Measurements from ENCODE around the gene B4GALT2. TPM values are rescaled to one million over a fixed set of nuclear protein-coding genes. Genes with fewer than 3 reads are reported as not detected.
A peak's percentile ranks its signal among the peaks of the same experiment; 100 is the strongest.

The B4GALT2 gene
- total and polyA plus RNA-seq, 9 donors = 11.9 to 51.3 (median 28.8) TPM

- H3K27me3 ChIP-seq = no peaks in the 10 kb centered on the region
- H3K4me1 ChIP-seq (ENCODE audit: insufficient read depth) = peaks cover 4% of the 10 kb centered on the region
- H3K4me3 ChIP-seq = no peak overlapping the region
- H3K36me3 ChIP-seq = no peaks in the 10 kb centered on the region
- intact Hi-C loops (cut with DNase I) = loop anchor here (2.0 to 10.0 kb wide), 5 partner anchors 167 to 710 kb away; partner anchors contain the start of gene PTPRF (in 1 of the 4)
- H3K9me3 ChIP-seq = no peaks in the 10 kb centered on the region
- TF ChIP-seq EP300 (IDR thresholded peaks at IDR 0.05) (no peak), CTCF (IDR thresholded peaks at IDR 0.05) (peak; percentile 74 to 81 (median 79))
- no peak overlapping the region for H3K27ac ChIP-seq
- 24 to 30% (median 28%) methylated on average over 13 of the region's 13 CpGs for WGBS, 3 donors
- DNase-seq = peak; percentile 34 to 74 (median 64)
Measured at GRCh38 chr1:43934101-43934985, 44.7 kb upstream of the B4GALT2 start.

GRCh38 chr1:43934986-43935324, 44.1 kb upstream of the B4GALT2 start:
- H3K4me1 ChIP-seq (ENCODE audit: insufficient read depth) = peaks cover 4% of the 10 kb centered on the region
- 37 to 51% (median 38%) methylated on average over 5 of the region's 5 CpGs for WGBS, 3 donors
- intact Hi-C loops (cut with DNase I) = loop anchor here (2.0 to 10.0 kb wide), 5 partner anchors 168 to 710 kb away; partner anchors contain the start of gene PTPRF (in 1 of the 4)
- H3K27ac ChIP-seq = no peak overlapping the region
- no peak for DNase-seq
- no peak overlapping the region for H3K4me3 ChIP-seq
- TF ChIP-seq POLR2A (IDR thresholded peaks at IDR 0.05) = no peak
- no peaks in the 10 kb centered on the region for H3K27me3 ChIP-seq
- H3K36me3 ChIP-seq = no peaks in the 10 kb centered on the region
- no peaks in the 10 kb centered on the region for H3K9me3 ChIP-seq

GRCh38 chr1:43935711-43936427, 43.1 kb upstream of the B4GALT2 start:
- intact Hi-C loops (cut with DNase I) = loop anchor here (2.0 to 10.0 kb wide), 4 partner anchors 173 to 711 kb away; partner anchors contain the start of gene PTPRF (in 1 of the 4)
- DNase-seq = peak in 1 of 5 donors; percentile 40
- H3K4me1 ChIP-seq (ENCODE audit: insufficient read depth) = peaks cover 4% of the 10 kb centered on the region
- TF ChIP-seq CTCF (IDR thresholded peaks at IDR 0.05) (no peak), POLR2A (IDR thresholded peaks at IDR 0.05) (no peak), EP300 (IDR thresholded peaks at IDR 0.05) (no peak)
- H3K36me3 ChIP-seq = no peaks in the 10 kb centered on the region
- H3K9me3 ChIP-seq = no peaks in the 10 kb centered on the region
- H3K27me3 ChIP-seq = no peaks in the 10 kb centered on the region
- WGBS, 3 donors = 8 to 33% (median 21%) methylated on average over 11 to 48 of the region's 48 CpGs
- peak overlapping the region; percentile 39 for H3K4me3 ChIP-seq
- no peak overlapping the region for H3K27ac ChIP-seq

GRCh38 chr1:43936431-43937151, 42.4 kb upstream of the B4GALT2 start:
- H3K4me3 ChIP-seq = peak overlapping the region; percentile 39
- WGBS, 3 donors = 9 to 25% (median 14%) methylated on average over 22 to 56 of the region's 56 CpGs
- no peaks in the 10 kb centered on the region for H3K27me3 ChIP-seq
- TF ChIP-seq EP300 (IDR thresholded peaks at IDR 0.05) (no peak), CTCF (IDR thresholded peaks at IDR 0.05) (no peak), POLR2A (IDR thresholded peaks at IDR 0.05) (no peak)
- no peaks in the 10 kb centered on the region for H3K36me3 ChIP-seq
- H3K27ac ChIP-seq = no peak overlapping the region
- intact Hi-C loops (cut with DNase I) = loop anchor here in 3 of 4 donors (5.0 to 10.0 kb wide), 3 partner anchors 402 to 712 kb away; partner anchors contain the start of gene PTPRF (in 1 of the 3)
- H3K4me1 ChIP-seq (ENCODE audit: insufficient read depth) = peaks cover 4% of the 10 kb centered on the region
- no peaks in the 10 kb centered on the region for H3K9me3 ChIP-seq
- DNase-seq = peak in 1 of 5 donors; percentile 37
